Psoas muscle (tissue), 8 donors: ENCODE data around the gene ECI1. TPM values are rescaled to one million over a fixed set of nuclear protein-coding genes. Genes with fewer than 3 reads are reported as not detected.

Source experiments
- ATAC-seq, 4 donors: fragments of 200-7000 bp; cut with Tn5 transposase; one replicate each; pipeline ENCODE4 v1.9.1; 2020; ENCODE audit warnings: moderate library complexity in 3 of 4, mild to moderate bottlenecking in 2 of 4
- DNase-seq, 2 donors: peaks; one replicate each; pipeline ENCODE4 v3.0.0-alpha.2; 2020
- H3K27ac ChIP-seq: fragments of 200-600 bp; one replicate; pipeline ENCODE4 v1.8.0; 2022
- H3K27me3 ChIP-seq, 3 donors: fragments of 200-600 bp in 1 of 3; one replicate each; pipeline versions ENCODE4 v1.6.1 to v1.8.0; 2013 to 2022; ENCODE audit warnings: low read length in 2 of 3, mild to moderate bottlenecking in 2 of 3, moderate library complexity in 1 of 3; ENCODE audit not compliant: insufficient read depth in 3 of 3
- H3K36me3 ChIP-seq, 2 donors: fragments of 200-600 bp in 1 of 2; one replicate each; pipeline versions ENCODE4 v1.6.1 to v1.8.0; 2013 to 2022; ENCODE audit warnings: low read depth in 1 of 2, mild to moderate bottlenecking in 1 of 2, moderate library complexity in 1 of 2; ENCODE audit not compliant: insufficient read depth in 1 of 2
- H3K4me1 ChIP-seq: fragments of 200-600 bp; one replicate; pipeline ENCODE4 v1.8.0; 2022
- H3K4me3 ChIP-seq: fragments of 200-600 bp; one replicate; pipeline ENCODE4 v1.8.0; 2022; ENCODE audit warnings: mild to moderate bottlenecking
- H3K9me3 ChIP-seq: fragments of 200-600 bp; one replicate; pipeline ENCODE4 v1.8.0; 2022
- WGBS, 3 donors: extraction: QIAGEN DNeasy Blood & Tissue Kit; methylation state at CpG; one replicate each; pipeline versions ENCODE4 v1.1.6 to v1.1.7; 2013; 5-methylcytosine and 5-hydroxymethylcytosine counted together
- intact Hi-C, 2 donors: fragments of 100-400 bp; cut with DNase I; formaldehyde crosslinking; loops; one replicate each; pipeline versions ENCODE4 v1.11.0 to v1.14.2; 2022
- polyA plus RNA-seq, 3 donors: library from polyadenylated mRNA; stranded (reverse); fragments of 200-250 nt; gene quantifications; one replicate each; pipeline ENCODE4 v1.2.3, GENCODE V29; 2013
- total RNA-seq, 4 donors: library from RNA; stranded (reverse); fragmentation: NEBNext Ultra II Directional in 2 of 4; extraction: Animal tissue kit (Norgen Biotek cat#: 25700) in 2 of 4; gene quantifications; one replicate each; pipeline versions ENCODE4 v1.2.1 to v1.2.4, GENCODE V29; 2021 to 2023
- TF ChIP-seq, protein P1 (sequence below): fragments of 200-600 bp; IDR thresholded peaks from one replicate; pipeline ENCODE4 v1.8.0; 2022; ENCODE audit warnings: antibody characterized with exemption
- donor health status: healthy with polysubstance abuse.
- donor health status: DM: no; HTN: no; CAD: no; lungs with moderate emphysema.
- donor health status: Bipolar disorder and iron deficiency.
- donor health status: healthy.
- donor health status: DM: yes; HTN: yes; CAD: no.
- donor health status: DM: no; HTN: no; CAD: no.
- donor health status: DM: no; HTN: no; CAD: no.
- donor health status: DM: yes; HTN: yes; CAD: no.

The ECI1 gene
- total and polyA plus RNA-seq, 7 donors: 81.7 to 205 (median 138) TPM

DNA sequence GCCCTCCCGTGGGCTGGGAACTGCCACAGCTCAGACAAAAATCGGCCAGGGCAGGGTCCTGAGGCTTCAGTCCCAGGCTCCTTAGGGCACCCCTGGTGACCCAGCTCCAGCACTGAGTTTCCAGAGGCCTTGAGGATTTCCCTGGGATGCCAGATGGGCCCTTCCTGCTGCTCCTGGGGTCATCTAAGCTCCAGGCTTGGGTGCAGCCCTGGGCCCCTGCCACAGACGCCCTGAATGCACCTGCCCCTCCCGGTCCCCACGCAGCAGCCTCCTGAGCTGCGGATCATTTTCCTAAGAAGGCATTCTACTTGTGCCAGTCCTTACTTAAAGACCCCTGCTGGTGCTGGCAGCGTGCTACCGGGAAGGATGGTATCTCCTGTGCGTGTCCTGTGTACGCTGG lies 22.5 kb upstream of the ECI1 start:
- Histone ChIP-seq H3K9me3 (no peaks in the 10 kb centered on the region), H3K27ac (no peak overlapping the region), H3K4me3 (no peak overlapping the region), H3K27me3 (no peaks in the 10 kb centered on the region), H3K4me1 (peaks cover 15% of the 10 kb centered on the region), H3K36me3 (peaks cover 0 to 16% of the 10 kb centered on the region in 2 donors)
- TF ChIP-seq, protein P1, sequence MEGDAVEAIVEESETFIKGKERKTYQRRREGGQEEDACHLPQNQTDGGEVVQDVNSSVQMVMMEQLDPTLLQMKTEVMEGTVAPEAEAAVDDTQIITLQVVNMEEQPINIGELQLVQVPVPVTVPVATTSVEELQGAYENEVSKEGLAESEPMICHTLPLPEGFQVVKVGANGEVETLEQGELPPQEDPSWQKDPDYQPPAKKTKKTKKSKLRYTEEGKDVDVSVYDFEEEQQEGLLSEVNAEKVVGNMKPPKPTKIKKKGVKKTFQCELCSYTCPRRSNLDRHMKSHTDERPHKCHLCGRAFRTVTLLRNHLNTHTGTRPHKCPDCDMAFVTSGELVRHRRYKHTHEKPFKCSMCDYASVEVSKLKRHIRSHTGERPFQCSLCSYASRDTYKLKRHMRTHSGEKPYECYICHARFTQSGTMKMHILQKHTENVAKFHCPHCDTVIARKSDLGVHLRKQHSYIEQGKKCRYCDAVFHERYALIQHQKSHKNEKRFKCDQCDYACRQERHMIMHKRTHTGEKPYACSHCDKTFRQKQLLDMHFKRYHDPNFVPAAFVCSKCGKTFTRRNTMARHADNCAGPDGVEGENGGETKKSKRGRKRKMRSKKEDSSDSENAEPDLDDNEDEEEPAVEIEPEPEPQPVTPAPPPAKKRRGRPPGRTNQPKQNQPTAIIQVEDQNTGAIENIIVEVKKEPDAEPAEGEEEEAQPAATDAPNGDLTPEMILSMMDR: no peak
- ATAC-seq (no peak), DNase-seq (no peak)
- 71 to 90% (median 80%) methylated on average over 9 to 10 of the region's 10 CpGs for WGBS, 3 donors
- intact Hi-C loops: no loop called here

DNA sequence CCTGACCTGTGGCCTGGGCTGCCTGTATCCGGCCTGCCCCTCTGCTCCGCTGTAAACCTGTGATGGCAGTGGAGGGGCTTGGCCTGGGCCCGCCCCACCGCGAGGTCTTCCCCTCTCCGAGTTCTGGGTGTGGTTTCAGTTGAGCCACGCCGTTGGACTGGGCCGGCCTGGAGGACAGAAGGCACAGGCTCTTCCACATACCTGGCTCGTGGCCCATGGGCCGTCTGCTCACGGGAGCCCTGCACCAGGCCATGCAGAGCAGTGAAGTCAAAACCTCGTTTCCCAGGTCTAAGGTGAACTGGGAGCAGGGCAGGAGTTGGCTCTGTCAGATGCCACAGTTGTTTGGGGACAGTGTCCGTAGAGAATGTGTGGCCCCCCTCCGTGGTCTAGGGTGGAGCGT lies 22.1 kb upstream of the ECI1 start:
- Histone ChIP-seq H3K27me3 (no peaks in the 10 kb centered on the region), H3K36me3 (peaks cover 0 to 11% of the 10 kb centered on the region in 2 donors)
- intact Hi-C loops: no loop called here

DNA sequence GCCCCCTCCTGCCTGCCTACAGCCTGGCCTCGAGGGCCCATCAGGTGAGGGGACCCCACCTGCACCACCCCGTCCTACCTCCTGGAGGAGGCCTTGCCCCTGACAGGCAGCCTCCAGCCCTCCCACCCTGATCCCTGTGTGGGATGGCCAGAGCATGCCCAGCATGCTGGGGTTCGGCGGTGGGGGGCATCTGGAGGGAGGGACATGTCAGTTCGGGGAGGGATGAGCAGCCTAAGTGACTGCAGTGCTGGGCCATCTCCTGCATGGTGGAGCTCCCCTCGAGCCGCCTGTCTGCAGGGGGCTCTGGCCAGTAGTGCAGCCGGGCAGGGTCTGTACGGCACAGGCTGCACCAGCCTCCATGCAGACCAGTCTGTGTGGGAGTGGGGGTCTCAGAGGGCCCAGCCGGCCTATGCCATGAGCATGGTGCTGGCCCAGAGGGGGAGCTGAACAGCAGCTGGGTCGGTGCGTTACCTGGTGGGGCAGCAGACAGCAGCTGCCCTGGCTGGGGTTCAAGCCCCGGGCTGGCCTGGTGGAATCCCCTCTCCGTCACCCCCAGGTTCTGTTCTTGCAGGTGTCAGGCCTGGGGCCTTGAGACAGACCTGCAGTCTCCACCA lies 20.6 kb upstream of the ECI1 start:
- no peak overlapping the region for H3K27ac ChIP-seq
- TF ChIP-seq, protein P1: no peak
- H3K27me3 ChIP-seq: no peaks in the 10 kb centered on the region
- 84 to 93% (median 88%) methylated on average over 12 to 14 of the region's 14 CpGs for WGBS, 3 donors
- H3K36me3 ChIP-seq: no peaks in the 10 kb centered on the region
- DNase-seq: no peak
- H3K4me1 ChIP-seq: peaks cover 15% of the 10 kb centered on the region
- intact Hi-C loops: no loop called here
- H3K4me3 ChIP-seq: no peak overlapping the region
- no peak for ATAC-seq
- H3K9me3 ChIP-seq: no peaks in the 10 kb centered on the region

More for the DNA sequence above, 22.1 kb upstream of the ECI1 start:
- no peak for DNase-seq
- TF ChIP-seq, protein P1: no peak
- no peaks in the 10 kb centered on the region for H3K9me3 ChIP-seq
- H3K27ac ChIP-seq: no peak overlapping the region
- peaks cover 15% of the 10 kb centered on the region for H3K4me1 ChIP-seq
- WGBS, 3 donors: 61 to 83% (median 69%) methylated on average over 15 to 16 of the region's 16 CpGs
- ATAC-seq: no peak
- H3K4me3 ChIP-seq: no peak overlapping the region

DNA sequence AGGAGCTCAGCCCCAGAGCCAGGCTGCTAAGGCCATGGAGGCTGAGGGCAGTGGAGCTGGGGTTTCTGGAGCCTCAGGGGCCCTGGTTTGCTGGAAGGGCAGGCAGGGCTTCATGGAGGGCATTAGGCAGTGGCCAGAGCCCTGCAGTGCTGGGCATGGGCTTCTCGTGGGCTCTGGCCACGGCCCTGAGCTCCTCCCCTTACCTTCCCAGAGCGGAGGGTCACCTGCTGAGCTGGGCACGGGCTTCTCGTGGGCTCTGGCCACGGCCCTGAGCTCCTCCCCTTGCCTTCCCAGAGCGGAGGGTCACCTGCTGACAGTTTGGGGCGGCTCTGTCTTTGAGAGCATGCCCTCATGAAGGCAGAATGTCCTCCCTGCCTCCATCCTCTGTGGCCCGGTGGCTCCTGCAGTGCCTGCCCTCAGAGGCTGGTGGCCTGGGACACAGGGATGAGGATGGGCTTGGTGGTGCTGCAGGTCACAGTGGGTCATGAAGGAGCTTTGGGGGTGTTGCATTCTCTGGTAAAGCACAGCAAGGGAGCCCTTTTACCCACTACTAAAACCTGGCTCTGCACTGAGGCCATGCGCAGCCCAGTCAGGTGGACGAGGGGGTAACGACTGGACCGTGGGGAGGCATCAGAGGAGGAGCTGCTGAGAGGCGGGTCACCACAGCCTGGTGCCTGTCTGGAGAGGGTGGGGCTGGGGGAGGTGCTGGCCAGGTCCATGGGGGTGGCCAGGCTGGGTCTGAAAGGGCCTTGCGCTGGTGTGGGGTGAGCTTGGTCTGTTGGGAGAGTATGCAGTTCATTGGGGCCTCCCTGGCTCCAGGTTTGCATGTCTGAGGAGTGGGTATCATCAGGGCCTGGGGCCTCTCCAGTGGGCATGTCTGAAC lies 19.4 kb upstream of the ECI1 start:
- H3K4me3 ChIP-seq: no peak overlapping the region
- intact Hi-C loops: no loop called here
- TF ChIP-seq, protein P1: no peak
- no peak overlapping the region for H3K27ac ChIP-seq
- ATAC-seq (no peak), DNase-seq (no peak)
- 79 to 86% (median 84%) methylated on average over 12 to 15 of the region's 15 CpGs for WGBS, 3 donors
- H3K4me1 ChIP-seq: peaks cover 18% of the 10 kb centered on the region
- peaks cover 0 to 2% of the 10 kb centered on the region in 2 donors for H3K36me3 ChIP-seq
- H3K9me3 ChIP-seq: no peaks in the 10 kb centered on the region
- H3K27me3 ChIP-seq: no peaks in the 10 kb centered on the region
